Activated CD4-positive, alpha-beta T cell treated with anti-CD3 and anti-CD28 coated beads, Interleukin-2, amount 50 U/mL, for 24 hours (primary cell): Measurements from ENCODE around the gene MAD2L2.

Experiments
- DNase-seq, 2 donors: peaks; one replicate each; pipeline ENCODE4 v3.0.0-alpha.2; 2020; ENCODE audit warnings: low read depth in 1 of 2, low spot score in 1 of 2

Gene MAD2L2

GRCh38 chr1:11638121-11638520 is 42.8 kb downstream of the MAD2L2 start:
- no peak for DNase-seq

- DNase-seq, result no peak
Observed at GRCh38 chr1:11634365-11635192, 46.4 kb downstream of the MAD2L2 start.

GRCh38 chr1:11629184-11630016 is 51.5 kb downstream of the MAD2L2 start:
- DNase-seq, result no peak

GRCh38 chr1:11628767-11629166 is 52.2 kb downstream of the MAD2L2 start:
- DNase-seq, result no peak

GRCh38 chr1:11626551-11626950 is 54.4 kb downstream of the MAD2L2 start:
- DNase-seq, result no peak
